Stimulated activated CD8-positive, alpha-beta memory T cell treated with anti-CD3 and anti-CD28 coated beads, Interleukin-2, amount 100 ng/mL, for 1 hour (primary cell): ENCODE results near the gene RAX.
A peak's percentile ranks its signal among the peaks of the same experiment; 100 is the strongest.

ENCODE experiments used
- DNase-seq, 2 donors: peaks; one replicate each; pipeline ENCODE4 v3.0.0-alpha.2; 2020; ENCODE audit warnings: low read depth in 2 of 2

Gene RAX

GRCh38 chr18:59272891-59273758, at the start of gene RAX:
RAX (minus strand) TSS chr18:59273454; CDS start chr18:59273206, 248 bp downstream.
- DNase-seq, result no peak

GRCh38 chr18:59318460-59319050, 45.3 kb upstream of the RAX start, which contains the start of gene CPLX4:
CPLX4 (minus strand) TSS chr18:59318649; CDS start chr18:59318462, 187 bp downstream.
- no peak for DNase-seq

GRCh38 chr18:59311631-59312030, 38.4 kb upstream of the RAX start:
- DNase-seq, result no peak

GRCh38 chr18:59308938-59309260, 35.6 kb upstream of the RAX start:
- DNase-seq, result no peak

GRCh38 chr18:59308248-59308937, 35.1 kb upstream of the RAX start:
- peak; percentile 28 to 38 for DNase-seq

GRCh38 chr18:59306640-59307039, 33.4 kb upstream of the RAX start:
- DNase-seq, result no peak

GRCh38 chr18:59305295-59305694, 32.0 kb upstream of the RAX start:
- no peak for DNase-seq

- DNase-seq, result no peak
Observed at GRCh38 chr18:59303656-59304195, 30.5 kb upstream of the RAX start.

- DNase-seq, result no peak
Observed at GRCh38 chr18:59303006-59303405, 29.8 kb upstream of the RAX start.

- no peak for DNase-seq
Observed at GRCh38 chr18:59301929-59302328, 28.7 kb upstream of the RAX start.

GRCh38 chr18:59300676-59301285, 27.5 kb upstream of the RAX start:
- no peak for DNase-seq

- DNase-seq, result no peak
Observed at GRCh38 chr18:59298871-59299270, 25.6 kb upstream of the RAX start.

- DNase-seq, result no peak
Observed at GRCh38 chr18:59293317-59293716, 20.1 kb upstream of the RAX start.

GRCh38 chr18:59286341-59286740, 13.1 kb upstream of the RAX start:
- no peak for DNase-seq

- no peak for DNase-seq
Observed at GRCh38 chr18:59282341-59282740, 9.1 kb upstream of the RAX start.

- DNase-seq, result no peak
Observed at GRCh38 chr18:59279722-59280121, 6.5 kb upstream of the RAX start.

GRCh38 chr18:59279193-59279592, 5.9 kb upstream of the RAX start:
- DNase-seq, result no peak

- DNase-seq, result no peak
Observed at GRCh38 chr18:59278793-59279192, 5.5 kb upstream of the RAX start.

- DNase-seq, result no peak
Observed at GRCh38 chr18:59276047-59276446, 2.8 kb upstream of the RAX start.

GRCh38 chr18:59275406-59275949, 2.2 kb upstream of the RAX start:
- DNase-seq, result no peak

- DNase-seq, result no peak
Observed at GRCh38 chr18:59274533-59274928, 1.3 kb upstream of the RAX start.
